HUES6 (cell line): ENCODE data around the gene CLTRN.

Experiments used
- H3K27ac ChIP-seq: 2 replicates; pipeline ENCODE4 v1.7.0; 2013; ENCODE audit warnings: low read depth, mild to moderate bottlenecking, low read length, inconsistent platforms
- H3K27me3 ChIP-seq: 2 replicates; pipeline ENCODE4 v1.6.1; 2013; ENCODE audit warnings: low read length; ENCODE audit not compliant: control insufficient read depth, insufficient read depth
- H3K36me3 ChIP-seq: 2 replicates; pipeline ENCODE4 v1.6.1; 2013; ENCODE audit warnings: low read length; ENCODE audit not compliant: control insufficient read depth, insufficient read depth
- H3K4me1 ChIP-seq: 2 replicates; pipeline ENCODE4 v1.6.1; 2013; ENCODE audit warnings: low read length; ENCODE audit not compliant: control insufficient read depth, insufficient read depth
- H3K4me3 ChIP-seq: 2 replicates; pipeline ENCODE4 v1.5.1; 2013; ENCODE audit warnings: low read depth, low read length
- H3K9ac ChIP-seq: one replicate; pipeline ENCODE4 v1.6.1; 2013; ENCODE audit warnings: mild to moderate bottlenecking, low read length
- H3K9me3 ChIP-seq: 2 replicates; pipeline ENCODE4 v1.6.1; 2013; ENCODE audit warnings: low read depth, low read length; ENCODE audit not compliant: control insufficient read depth, insufficient read depth

The CLTRN gene

DNA sequence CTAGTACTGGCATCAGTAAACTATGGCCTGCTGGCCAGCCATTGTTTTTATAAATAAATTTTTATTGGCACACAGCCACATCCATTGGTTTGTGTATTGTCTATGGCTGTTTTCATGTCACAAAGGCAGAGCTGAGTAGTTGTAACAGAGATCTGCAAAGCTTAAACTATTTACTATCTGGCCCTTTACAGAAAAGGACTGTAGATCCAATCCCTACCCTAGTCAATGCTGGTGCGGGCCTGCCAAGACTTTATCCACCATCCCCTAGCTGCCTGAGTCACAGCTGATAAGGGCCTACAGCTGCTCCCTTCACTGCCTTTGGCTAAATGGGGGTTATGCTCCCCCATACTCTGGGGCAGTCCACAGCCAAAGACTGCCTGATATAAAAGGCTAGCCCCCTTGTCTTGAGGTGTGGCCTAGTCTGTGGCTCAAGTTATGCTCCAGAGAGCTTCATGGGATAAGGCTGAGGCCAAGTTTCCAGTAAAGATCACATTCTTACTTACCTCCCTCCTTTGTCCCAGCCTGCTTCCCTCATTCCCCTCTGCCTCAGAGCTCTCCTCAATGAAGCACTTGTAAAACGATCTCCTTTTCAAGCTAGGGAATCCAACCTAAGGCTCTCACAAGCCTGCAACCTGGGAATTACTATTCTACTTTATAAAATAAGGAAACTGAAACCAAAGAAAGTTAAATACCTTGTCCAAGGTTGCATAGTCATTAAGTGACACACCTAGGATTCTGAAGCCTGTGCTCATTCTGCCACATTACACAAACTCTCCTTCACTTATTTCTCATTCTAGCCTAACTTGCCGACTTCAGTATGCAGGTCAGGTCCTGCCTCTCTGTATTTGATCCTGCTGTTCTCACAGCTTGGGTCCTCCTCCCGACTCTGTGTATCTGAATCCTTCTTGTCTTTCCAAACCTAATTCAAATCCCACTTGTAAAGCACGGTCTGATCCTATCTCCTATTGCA lies 84.5 kb downstream of the CLTRN start:
- Histone ChIP-seq H3K9ac (no peak overlapping the region), H3K4me1 (peaks cover 22% of the 10 kb centered on the region), H3K27ac (no peak overlapping the region), H3K4me3 (no peak overlapping the region), H3K27me3 (peaks cover 16% of the 10 kb centered on the region; the same call in 1 of the 2 replicates), H3K9me3 (peaks cover 4% of the 10 kb centered on the region; the same call in 1 of the 2 replicates), H3K36me3 (no peaks in the 10 kb centered on the region)
